GM18520 (cell line): ENCODE data around the gene SLC35E3.

Experiments used
- ATAC-seq: cut with Tn5 transposase; IDR thresholded peaks from one replicate; pipeline ENCODE4 v1.9.1; 2021; ENCODE audit not compliant: unreplicated experiment

SLC35E3 gene

DNA sequence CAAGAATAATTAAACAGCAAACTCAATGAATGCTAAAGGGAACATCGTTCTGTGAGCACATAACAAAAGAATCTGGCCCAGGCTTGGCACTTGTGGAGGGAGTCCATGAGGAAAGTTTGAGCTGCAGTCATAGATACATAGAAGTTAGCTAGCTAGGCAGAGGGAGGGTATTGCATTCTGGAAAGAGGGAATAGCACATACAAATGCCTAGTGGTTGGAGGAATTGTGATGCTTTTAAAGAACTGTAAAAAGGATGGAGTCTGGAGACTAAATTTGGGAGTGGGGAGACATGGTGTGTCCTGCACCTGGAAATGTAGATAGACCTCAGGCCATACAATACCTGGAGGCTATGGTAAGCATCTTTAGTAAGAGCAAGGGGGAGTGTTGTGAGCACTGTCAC, 24.0 kb downstream of the SLC35E3 start:
- no peak for ATAC-seq

DNA sequence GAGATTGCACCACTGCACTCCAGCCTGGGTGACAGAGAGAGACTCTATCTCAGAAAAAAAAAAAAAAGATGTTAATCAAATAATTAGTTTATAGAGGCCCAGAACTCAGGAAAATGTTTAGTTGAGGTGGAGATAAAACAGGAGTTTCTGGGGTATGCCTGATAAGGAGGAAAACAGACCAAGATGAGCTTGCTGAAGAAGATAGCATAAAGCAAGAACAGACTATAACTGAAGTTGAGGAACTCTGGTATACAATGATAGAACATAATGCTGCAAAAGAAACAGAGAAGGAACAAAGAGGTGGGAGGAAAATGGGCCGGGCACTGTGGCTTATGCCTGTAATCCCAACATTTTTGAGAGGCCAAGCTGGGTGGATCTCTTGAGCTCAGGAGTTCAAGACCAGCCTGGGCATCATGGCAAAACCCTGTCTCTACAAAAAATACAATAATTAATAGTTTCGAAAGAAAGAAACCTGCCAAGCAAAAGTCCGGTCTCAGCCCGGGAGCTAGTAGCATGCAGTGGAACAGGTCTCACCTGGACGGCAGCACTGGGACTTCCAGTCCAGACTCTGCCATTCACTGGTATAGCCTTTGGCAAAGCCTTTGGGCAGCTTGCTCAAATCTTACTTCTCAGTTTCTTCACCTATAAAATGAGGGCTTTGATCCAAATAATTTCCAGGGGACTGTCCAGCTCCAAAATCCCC, 25.4 kb downstream of the SLC35E3 start:
- no peak for ATAC-seq

DNA sequence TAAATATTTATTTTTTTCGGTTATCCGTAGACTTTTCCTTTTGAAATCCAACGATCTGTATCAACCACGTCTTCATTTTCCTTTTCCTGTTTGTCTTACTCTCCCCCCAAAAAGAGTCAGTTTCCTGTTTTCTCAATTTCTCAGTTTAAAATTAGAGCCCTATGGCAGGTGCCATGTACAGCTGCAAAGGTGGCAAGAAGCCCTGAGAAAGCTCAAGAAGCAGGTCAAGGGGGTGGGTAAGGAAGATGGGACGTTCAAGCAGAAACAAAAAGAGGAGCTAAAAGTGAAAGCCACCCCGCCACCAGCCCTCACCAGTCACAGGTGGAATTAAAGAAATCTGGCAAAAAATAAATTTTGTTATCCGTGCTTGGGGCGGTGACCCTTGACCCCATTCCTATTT, 26.7 kb downstream of the SLC35E3 start:
- no peak for ATAC-seq

DNA sequence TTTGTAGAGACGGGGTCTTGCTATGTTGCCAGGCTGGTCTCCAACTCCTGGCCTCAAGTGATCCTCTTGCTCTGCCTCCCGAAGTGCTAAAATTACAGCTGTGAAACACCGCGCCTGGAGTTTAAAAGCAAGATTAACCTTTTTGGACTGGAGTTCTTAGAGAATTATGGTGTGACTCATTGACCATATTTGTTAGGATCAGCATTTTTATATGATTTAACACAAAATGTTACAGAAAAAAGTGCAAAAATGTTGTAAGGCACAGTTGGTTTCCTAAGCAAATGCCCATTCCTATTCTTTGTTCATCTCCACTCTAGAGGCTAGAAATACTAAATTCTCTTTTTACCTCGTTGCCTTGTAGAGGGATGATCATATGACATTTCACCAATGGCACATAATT, 27.6 kb downstream of the SLC35E3 start:
- ATAC-seq, result no peak

DNA sequence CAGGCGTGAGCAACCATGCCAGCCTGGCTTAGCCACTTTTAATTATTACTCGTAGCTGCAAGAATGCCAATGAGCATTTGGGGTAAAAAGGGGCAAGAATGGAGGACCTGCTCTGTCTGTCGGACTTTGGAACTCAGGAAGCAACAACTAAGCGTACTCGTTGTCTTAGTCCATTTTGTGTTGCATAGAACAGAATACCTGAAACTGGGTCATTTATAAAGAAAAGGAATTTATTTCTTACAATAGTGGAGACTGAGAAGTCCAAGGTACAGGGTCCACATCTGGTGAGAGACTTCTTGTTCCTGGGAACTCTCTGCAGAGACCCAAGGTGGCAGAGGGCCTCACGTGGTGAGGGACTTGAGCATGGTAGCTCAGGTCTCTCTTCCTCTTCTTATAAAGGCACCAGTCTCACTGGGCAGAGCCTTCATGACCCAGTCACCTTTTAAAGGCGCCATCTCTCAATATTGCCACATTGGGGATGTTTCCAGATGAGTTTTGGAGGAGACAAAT, 29.2 kb downstream of the SLC35E3 start:
- ATAC-seq, result no peak

DNA sequence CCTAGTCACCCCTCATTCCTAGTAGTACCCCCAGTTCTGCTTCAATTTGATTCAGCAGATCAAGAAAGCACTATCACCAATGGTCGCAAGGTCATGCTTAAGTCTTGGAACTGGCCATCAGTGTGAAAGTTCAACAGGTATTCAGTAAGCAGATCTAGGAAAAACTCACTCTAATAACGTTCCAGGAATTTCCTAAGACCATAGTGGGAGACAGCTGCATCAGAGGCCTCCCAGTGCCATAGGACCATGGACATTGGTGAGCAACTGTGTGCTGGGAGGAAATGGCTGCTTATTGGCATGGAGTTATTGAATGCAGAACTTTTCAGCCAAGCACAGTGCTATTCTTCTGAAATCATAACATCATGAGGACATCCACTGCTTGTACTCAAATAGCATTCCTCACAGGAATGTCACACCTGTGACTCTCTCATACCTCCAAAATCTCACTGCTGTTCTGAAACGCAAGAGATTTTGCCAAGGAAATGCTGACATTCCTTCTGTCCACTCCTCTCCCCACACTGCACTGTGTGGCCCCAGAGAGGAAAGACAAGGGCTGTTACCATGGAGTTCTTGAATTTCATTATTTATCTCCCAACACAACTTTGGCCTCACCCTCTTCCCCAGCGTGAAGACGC, 31.1 kb downstream of the SLC35E3 start:
- no peak for ATAC-seq

DNA sequence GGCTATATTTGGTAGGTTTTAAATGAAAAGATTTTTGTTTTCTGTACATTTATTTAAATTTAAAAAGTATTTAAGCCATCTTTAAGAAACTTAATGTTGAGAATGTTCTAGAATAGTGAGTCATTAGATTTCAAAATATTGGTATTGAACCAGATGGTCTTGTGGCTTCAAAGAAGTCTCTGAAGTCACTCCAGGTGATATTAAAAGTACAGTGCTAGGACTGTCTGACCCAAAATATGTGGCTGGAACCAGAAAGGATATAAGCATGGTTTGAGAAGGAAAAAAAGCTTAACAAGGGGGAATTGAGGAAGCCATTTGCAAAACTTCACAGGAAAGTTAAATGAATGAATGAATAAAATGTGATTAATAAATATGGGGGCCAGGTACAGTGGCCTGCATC, 33.3 kb downstream of the SLC35E3 start:
- no peak for ATAC-seq

DNA sequence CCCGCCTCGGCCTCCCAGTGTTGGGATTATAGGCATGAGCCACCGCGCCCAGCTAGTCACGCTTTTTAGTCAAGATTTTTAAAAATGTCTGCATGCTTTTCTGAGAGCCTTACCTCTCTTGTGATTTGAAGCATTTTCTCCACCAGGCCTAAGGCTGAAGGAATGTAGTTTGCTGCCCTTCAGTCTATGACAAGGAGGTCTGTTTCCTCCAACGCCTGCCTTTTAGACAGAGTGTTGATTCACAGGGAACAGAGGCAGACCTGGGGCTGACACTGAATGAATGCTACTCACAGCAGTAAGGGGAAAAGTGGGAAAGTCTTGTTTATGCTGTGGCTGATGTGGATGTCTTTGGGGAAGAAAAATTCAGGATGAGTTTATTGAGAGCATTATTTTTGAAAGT, 34.8 kb downstream of the SLC35E3 start:
- no peak for ATAC-seq

DNA sequence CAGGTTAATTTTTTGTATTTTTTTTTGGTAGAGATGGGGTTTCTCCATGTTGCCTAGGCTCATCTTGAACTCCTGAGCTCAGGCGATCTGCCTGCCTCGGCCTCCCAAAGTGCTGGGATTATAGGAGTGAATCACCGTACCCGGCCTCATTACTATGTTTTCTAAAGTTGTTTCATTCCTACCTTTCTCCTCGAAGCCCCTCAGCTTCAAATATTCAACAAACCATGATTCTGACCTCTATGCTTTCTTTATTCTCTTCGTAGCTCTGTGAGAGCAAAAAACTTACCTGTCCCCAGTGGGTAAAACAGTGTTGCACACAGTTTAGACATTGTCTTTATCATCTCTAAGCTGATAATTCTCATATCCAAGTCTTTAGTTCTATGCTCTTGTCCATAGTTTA, 35.8 kb downstream of the SLC35E3 start:
- ATAC-seq, result no peak

DNA sequence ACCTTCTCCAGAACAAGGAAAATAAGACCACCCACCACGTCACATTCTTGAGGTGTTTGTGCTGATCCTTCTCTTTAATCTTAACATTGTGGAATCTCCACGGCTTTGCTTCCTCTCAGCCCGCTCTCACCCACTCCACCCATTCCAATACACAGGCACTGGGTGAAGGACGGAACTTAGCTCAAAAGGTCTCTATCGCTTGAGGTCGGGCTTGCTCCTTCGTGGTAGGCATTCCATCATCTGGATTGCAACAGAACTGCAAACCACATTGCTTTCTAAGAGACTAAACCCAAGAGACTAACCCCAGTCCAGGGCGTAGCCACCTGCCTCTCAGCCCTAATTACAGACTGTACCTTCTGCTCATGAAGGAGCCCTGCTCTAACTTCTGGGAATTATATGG, 38.0 kb downstream of the SLC35E3 start:
- no peak for ATAC-seq

DNA sequence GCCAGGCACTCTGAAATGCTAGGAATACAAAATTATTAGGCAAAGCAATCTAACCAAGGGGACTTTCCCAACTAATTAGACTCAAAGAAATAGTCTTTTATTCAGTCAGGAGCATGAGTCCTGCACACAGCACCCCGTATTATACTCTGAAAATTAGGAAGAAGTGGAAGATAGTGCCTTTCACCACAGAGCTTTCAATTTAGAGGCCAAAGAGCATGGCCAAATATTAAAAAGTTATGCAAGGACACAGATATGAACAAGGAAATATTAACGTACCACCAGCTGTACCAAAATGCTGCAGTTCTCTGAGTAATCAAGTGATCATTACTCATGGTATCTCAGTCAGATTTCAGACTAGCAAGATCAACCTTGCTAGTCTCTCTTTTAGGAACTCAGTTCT, 39.4 kb downstream of the SLC35E3 start:
- ATAC-seq, result no peak

DNA sequence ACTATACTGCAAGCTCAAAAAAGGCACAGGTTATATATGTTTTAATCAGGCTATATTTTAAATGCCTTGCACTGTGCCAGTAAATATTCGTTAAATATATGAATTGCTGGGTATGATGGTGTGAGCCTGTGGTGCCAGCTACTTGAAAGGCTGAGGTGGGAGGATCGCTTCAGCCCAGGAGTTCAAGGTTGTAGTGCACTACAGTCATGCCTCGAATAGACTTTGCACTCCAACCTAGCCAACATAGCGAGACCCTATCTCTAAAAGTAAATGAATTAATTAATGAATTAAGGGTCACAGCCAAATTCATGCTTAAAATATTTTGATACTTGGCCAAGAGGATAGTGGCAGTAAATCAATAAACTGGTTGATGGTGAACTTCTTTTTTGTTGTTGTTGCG, 39.8 kb downstream of the SLC35E3 start:
- ATAC-seq, result no peak

DNA sequence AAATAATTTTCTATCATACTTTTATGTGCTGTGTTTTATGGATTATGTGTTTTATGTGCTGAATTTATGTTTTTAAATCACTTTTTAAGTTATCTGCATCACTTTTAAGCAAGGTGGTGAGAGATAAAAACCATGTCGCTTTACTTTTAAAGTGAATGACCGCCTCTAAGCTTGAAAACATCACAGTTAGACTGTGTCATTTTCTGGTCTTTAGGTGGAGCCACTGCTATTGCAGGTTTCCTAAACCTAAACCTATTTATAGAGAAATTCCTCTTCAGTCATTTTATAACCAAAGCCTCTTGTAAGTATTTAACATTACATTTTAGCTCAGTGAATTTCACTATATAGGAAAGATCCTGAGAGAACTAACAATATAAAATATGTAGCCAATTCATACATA, 41.0 kb downstream of the SLC35E3 start:
- ATAC-seq, result no peak

DNA sequence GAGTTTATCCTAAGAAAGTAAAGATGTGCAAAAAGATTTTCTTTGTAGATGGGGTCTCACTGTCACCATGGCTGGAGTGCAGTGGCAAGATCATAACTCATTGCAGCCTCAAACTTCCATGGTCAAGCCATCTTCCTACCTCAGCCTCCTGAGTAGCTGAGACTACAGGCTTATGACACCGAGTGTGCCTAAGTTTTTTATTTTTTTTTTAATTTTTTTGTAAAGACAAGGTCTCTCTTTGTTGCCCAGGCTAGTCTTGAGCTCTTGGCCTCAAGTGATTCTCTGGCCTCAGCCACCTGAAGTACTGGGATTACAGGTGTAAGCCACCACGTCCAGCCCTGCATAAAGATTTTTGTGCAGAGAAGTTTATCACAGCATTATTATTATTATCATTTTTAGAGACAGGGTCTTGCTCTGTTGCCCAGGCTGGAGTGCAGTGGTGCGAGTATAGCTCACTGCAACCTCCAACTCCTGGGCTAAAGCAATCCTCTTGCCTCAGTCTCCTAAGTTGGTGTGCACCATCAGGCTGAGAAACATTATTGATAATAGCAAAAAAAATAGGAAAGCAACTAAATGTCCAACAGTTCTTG, 42.7 kb downstream of the SLC35E3 start:
- ATAC-seq, result no peak

DNA sequence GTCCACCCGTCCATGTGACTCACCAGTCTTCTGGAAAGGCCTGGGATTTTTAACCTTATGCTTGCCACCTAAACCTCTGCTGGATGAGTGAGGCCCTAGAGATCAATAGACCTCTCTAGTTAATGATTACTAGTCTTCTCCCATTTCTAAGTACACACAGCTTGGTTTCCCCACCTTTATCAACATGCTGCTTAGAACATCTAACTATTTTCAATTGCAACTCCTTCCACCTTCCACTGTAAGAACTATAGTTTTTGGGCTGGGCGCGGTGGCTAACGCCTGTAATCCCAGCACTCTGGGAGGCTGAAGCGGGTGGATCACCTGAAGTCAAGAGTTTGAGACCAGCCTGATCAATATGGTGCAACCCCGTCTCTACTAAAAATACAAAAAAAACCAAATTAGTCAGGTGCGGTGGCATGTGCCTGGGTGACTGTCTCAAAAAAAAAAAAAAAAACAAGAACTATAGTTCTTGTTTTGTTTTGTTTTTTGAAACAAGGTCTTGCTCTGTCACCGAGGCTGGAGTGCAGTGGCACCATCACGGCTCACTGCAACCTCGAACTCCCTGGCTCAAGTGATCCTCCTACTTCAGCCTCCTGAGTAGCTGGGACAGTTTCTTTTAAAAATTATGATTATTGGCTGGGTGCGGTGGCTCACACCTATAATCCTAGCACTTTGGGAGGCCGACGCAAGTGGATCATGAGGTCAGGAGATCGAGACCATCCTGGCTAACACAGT, 43.3 kb downstream of the SLC35E3 start:
- no peak for ATAC-seq

DNA sequence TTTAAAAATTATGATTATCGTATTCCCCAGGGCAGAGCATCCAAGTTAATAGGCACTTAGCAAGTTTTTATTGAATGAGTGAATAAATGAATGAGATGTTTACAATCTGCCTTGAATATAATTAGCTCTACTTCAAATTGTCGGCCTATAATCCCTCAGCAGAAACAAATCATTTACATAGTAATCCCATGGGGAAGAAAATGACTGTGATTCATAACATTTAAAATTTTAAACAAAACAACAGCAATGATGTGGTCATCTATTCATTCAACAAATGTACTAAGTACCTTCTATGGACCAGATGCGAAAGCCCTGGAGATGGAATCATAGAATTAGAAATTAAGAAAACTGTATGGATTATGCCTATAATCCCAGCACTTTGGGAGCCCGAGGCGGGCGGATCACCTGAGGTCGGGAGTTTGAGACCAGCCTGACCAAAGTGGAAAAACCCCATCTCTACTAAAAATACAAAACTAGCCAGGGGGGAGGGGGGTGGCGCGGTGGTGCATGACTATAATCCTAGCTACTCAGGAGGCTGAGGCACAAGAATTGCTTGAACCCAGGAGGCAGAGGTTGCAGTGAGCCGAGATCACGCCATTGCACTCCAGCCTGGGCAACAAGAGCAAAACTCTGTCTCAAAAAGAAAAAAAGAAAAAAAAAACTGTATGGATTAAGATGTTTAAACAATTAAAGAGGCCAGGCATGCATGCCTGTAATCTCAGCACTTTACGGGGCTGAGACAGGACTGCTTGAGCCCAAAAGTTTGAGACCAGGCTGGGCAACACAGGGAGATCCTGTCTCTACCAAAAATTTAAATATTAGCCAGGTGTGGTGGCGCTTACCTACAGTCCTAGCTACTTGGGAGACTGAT, 44.3 kb downstream of the SLC35E3 start:
- no peak for ATAC-seq

DNA sequence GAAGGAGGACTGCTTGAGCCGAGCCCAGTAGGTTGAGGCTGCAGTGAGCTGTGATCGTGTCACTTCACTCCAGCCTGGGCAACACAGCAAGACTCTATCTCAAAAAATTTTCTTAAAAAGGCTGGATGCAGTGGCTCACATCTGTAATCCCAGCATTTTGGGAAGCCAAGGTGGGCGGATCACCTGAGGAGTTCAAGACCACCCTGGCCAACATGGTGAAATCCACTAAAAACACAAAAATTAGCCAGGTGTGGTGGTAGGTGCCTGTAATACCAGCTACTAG, 44.9 kb downstream of the SLC35E3 start:
- ATAC-seq, result no peak

DNA sequence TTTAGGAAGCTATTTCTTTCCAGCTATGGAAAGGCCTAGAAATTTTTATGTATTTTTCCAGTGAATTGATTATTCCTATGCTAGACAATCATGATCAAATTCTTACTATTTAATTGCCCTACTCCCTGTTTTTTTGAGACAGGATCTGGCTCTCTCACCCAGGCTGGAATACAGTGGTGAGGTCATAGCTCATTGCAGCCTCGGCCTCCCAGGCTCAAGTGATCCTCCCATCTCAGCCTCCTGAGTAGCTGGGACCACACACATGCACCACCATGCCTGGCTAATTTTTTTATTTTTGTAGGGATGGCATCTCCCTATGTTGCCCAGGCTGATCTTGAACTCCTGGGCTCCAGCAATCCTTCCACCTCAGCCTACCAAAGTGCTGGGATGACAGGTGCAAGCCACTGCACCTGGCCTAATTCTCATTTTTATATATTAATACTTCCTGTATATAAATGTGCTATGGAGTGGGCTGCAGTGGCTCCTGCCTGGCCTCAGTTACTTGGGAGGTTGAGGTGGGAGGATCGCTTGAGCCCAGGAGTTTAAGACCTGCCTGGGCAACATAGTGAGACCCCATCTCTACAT, 46.0 kb downstream of the SLC35E3 start:
- no peak for ATAC-seq

DNA sequence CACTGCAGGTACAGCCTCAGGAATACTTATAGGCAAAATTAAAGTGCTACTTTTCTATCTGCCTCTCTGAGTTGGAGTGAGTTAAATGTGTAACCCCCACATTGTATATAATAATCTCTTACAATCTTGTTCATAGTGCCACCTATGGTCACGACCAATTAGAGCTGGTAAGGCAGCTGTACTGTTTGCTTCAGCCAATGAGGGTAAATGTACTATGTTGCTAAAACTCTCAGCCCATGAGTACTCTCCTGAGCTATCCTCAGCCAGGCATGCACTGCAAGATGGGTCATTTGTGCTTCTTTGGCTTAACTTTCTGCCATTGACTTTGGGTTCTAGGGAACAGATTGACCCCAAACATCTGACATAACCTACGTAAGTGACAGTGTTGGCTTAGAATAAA, 47.0 kb downstream of the SLC35E3 start:
- peak; percentile 82 for ATAC-seq

DNA sequence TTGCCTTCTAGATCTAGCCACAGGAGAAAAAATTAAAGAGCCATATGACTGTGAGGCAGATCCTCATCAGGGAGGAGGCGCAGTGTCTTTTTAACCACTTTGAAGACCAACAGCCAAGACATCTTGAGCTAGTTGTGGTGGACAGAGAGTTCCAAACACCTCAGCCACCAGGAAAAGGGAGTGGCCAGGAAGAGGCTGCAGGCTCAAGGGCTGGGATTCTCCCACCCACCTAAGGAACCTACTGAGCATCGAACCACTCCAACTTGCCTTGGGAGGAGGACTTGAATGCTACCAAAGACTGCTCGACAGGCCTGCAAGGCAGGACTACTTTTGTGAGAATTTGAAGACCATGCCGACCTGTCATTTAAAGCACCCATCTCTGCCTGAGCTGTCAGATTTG, 47.5 kb downstream of the SLC35E3 start:
- no peak for ATAC-seq
